Natural killer cell (primary cell): ENCODE data around the gene CFAP52. TPM values are rescaled to one million over a fixed set of nuclear protein-coding genes. Genes with fewer than 3 reads are reported as not detected.

Experiments used
- ATAC-seq, 3 donors: fragments of 150-1000 bp in 2 of 3; fragments of 200-7000 bp in 1 of 3; cut with Tn5 transposase; 1 replicate in 1 of 3; 2 replicates in 2 of 3; pipeline ENCODE4 v1.10.0; 2021; ENCODE audit warnings: mild to moderate bottlenecking in 2 of 3, moderate library complexity in 2 of 3
- DNase-seq, 2 donors: peaks; one replicate each; pipeline versions ENCODE4 v3.0.0 to v3.0.0-alpha.2; 2013 to 2021; ENCODE audit warnings: mixed read lengths in 1 of 2
- H3K27ac ChIP-seq: one replicate; pipeline ENCODE4 v1.5.1; 2013; ENCODE audit warnings: mild to moderate bottlenecking, low read length
- H3K27me3 ChIP-seq: one replicate; pipeline ENCODE4 v1.6.1; 2013; ENCODE audit warnings: low read length; ENCODE audit not compliant: control insufficient read depth, insufficient read depth
- H3K36me3 ChIP-seq: one replicate; pipeline ENCODE4 v1.6.1; 2013; ENCODE audit warnings: low read length; ENCODE audit not compliant: control insufficient read depth, insufficient read depth
- H3K4me1 ChIP-seq: one replicate; pipeline ENCODE4 v1.6.1; 2013; ENCODE audit warnings: low read length; ENCODE audit not compliant: control insufficient read depth, insufficient read depth
- H3K4me3 ChIP-seq: one replicate; pipeline ENCODE4 v1.5.1; 2013; ENCODE audit warnings: low read length
- H3K9me3 ChIP-seq: one replicate; pipeline ENCODE4 v1.6.1; 2013; ENCODE audit warnings: low read length; ENCODE audit not compliant: control insufficient read depth, insufficient read depth
- H3K27ac Mint-ChIP-seq, 2 donors: one replicate each; pipeline ENCODE4 v1.8.0; 2022; ENCODE audit warnings: mild to moderate bottlenecking in 2 of 2, mixed read lengths in 2 of 2, moderate library complexity in 1 of 2
- H3K27me3 Mint-ChIP-seq, 2 donors: one replicate each; pipeline ENCODE4 v1.8.0; 2022; ENCODE audit warnings: low read depth in 2 of 2, mixed read lengths in 2 of 2
- H3K36me3 Mint-ChIP-seq: one replicate; pipeline ENCODE4 v1.8.0; 2022; ENCODE audit warnings: mixed read lengths
- H3K4me1 Mint-ChIP-seq, 2 donors: one replicate each; pipeline ENCODE4 v1.8.0; 2022; ENCODE audit warnings: mixed read lengths in 2 of 2
- H3K4me3 Mint-ChIP-seq: one replicate; pipeline ENCODE4 v1.8.0; 2022; ENCODE audit warnings: mild to moderate bottlenecking, moderate library complexity, mixed read lengths
- H3K9me3 Mint-ChIP-seq, 2 donors: one replicate each; pipeline ENCODE4 v1.8.0; 2022; ENCODE audit warnings: mixed read lengths in 2 of 2
- WGBS: methylation state at CpG from one replicate; pipeline ENCODE4 v1.1.7; 2013; ENCODE audit warnings: missing lambda C conversion rate; ENCODE audit not compliant: insufficient coverage; 5-methylcytosine and 5-hydroxymethylcytosine counted together
- intact Hi-C: fragments of 100-400 bp; cut with micrococcal nuclease; formaldehyde crosslinking; loops from one replicate; pipeline ENCODE4 v1.14.2; 2022
- total RNA-seq, 4 donors: library from RNA; stranded (reverse); fragments of 120-200 nt in 1 of 4; gene quantifications; one replicate each; pipeline versions ENCODE4 v1.2.3 to v1.2.4, GENCODE V29; 2013 to 2022
- TF ChIP-seq, protein P1 (sequence below): fragments of 200-600 bp; IDR thresholded peaks from one replicate; pipeline ENCODE4 v1.8.0; 2022; ENCODE audit warnings: antibody characterized with exemption

Gene CFAP52
- total RNA-seq, 3 donors from 2014 or later (not counting 1 experiment from before 2014, with no cell fraction given), result not detected

GRCh38 chr17:9671559-9671958 lies 95.1 kb downstream of the CFAP52 start:
- H3K4me3 ChIP-seq, result no peak overlapping the region
- H3K36me3 Mint-ChIP-seq, result no peaks in the 10 kb centered on the region
- intact Hi-C loops, result no loop called here
- peaks cover 19% of the 10 kb centered on the region for H3K4me1 ChIP-seq
- DNase-seq (no peak), ATAC-seq (no peak)
- H3K9me3 ChIP-seq, result no peaks in the 10 kb centered on the region
- H3K4me1 Mint-ChIP-seq, result peaks cover 18 to 19% of the 10 kb centered on the region in 2 donors
- H3K27me3 ChIP-seq, result no peaks in the 10 kb centered on the region
- no peak overlapping the region for H3K27ac ChIP-seq
- TF ChIP-seq, protein P1, sequence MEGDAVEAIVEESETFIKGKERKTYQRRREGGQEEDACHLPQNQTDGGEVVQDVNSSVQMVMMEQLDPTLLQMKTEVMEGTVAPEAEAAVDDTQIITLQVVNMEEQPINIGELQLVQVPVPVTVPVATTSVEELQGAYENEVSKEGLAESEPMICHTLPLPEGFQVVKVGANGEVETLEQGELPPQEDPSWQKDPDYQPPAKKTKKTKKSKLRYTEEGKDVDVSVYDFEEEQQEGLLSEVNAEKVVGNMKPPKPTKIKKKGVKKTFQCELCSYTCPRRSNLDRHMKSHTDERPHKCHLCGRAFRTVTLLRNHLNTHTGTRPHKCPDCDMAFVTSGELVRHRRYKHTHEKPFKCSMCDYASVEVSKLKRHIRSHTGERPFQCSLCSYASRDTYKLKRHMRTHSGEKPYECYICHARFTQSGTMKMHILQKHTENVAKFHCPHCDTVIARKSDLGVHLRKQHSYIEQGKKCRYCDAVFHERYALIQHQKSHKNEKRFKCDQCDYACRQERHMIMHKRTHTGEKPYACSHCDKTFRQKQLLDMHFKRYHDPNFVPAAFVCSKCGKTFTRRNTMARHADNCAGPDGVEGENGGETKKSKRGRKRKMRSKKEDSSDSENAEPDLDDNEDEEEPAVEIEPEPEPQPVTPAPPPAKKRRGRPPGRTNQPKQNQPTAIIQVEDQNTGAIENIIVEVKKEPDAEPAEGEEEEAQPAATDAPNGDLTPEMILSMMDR, result no peak
- H3K4me3 Mint-ChIP-seq, result no peak overlapping the region
- WGBS, result 86% methylated on average over 3 of the region's 4 CpGs
- no peak overlapping the region for H3K27ac Mint-ChIP-seq
- no peaks in the 10 kb centered on the region for H3K9me3 Mint-ChIP-seq
- H3K36me3 ChIP-seq, result no peaks in the 10 kb centered on the region
- peaks cover 0 to 5% of the 10 kb centered on the region in 2 donors for H3K27me3 Mint-ChIP-seq

- WGBS, result 90% methylated on average over 8 of the region's 8 CpGs
- no peaks in the 10 kb centered on the region for H3K27me3 ChIP-seq
- H3K27ac ChIP-seq, result no peak overlapping the region
- Mint-ChIP-seq H3K36me3 (no peaks in the 10 kb centered on the region), H3K4me3 (no peak overlapping the region), H3K27ac (no peak overlapping the region), H3K27me3 (peaks cover 0 to 5% of the 10 kb centered on the region in 2 donors), H3K4me1 (peaks cover 12% of the 10 kb centered on the region in 2 donors), H3K9me3 (no peaks in the 10 kb centered on the region)
- no peak for DNase-seq
- TF ChIP-seq, protein P1, result no peak
- no peaks in the 10 kb centered on the region for H3K9me3 ChIP-seq
- no peak overlapping the region for H3K4me3 ChIP-seq
- H3K36me3 ChIP-seq, result no peaks in the 10 kb centered on the region
- ATAC-seq, result no peak
- intact Hi-C loops, result no loop called here
- H3K4me1 ChIP-seq, result peaks cover 13% of the 10 kb centered on the region
These were observed 95.8 kb downstream of the CFAP52 start for GRCh38 chr17:9672266-9672665.

GRCh38 chr17:9672691-9673090 lies 96.2 kb downstream of the CFAP52 start:
- Histone ChIP-seq H3K27ac (no peak overlapping the region), H3K36me3 (no peaks in the 10 kb centered on the region), H3K4me1 (peaks cover 9% of the 10 kb centered on the region), H3K27me3 (no peaks in the 10 kb centered on the region), H3K9me3 (no peaks in the 10 kb centered on the region), H3K4me3 (no peak overlapping the region)
- 94% methylated on average over 6 of the region's 6 CpGs for WGBS
- Mint-ChIP-seq H3K9me3 (no peaks in the 10 kb centered on the region), H3K4me3 (no peak overlapping the region), H3K27me3 (peaks cover 0 to 5% of the 10 kb centered on the region in 2 donors), H3K36me3 (no peaks in the 10 kb centered on the region), H3K27ac (no peak overlapping the region), H3K4me1 (peaks cover 8% of the 10 kb centered on the region in 2 donors)
- no peak for ATAC-seq
- intact Hi-C loops, result no loop called here
- DNase-seq, result no peak
- TF ChIP-seq, protein P1, result no peak

DNA sequence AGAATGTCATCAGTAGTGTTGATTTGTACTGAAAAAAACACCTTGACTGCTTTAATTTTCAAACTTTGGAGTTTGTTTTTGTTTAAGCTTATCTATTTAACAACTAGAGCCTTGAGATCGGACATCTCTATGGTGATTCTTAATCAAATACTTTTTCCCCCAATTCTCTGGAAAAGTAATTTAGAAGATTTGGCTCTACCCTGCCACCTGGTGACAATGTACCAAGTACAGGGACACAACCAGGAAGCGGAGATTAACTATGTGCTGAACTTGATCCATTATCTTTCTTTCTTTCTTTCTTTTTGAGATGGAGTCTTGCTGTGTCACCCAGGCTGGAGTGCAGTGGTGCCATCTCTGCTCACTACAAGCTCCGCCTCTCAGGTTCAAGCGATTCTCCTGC lies 99.6 kb downstream of the CFAP52 start:
- H3K27ac ChIP-seq, result no peak overlapping the region
- H3K36me3 ChIP-seq, result no peaks in the 10 kb centered on the region
- TF ChIP-seq, protein P1, result no peak
- Mint-ChIP-seq H3K9me3 (no peaks in the 10 kb centered on the region), H3K4me3 (no peak overlapping the region), H3K36me3 (peaks cover 9% of the 10 kb centered on the region), H3K4me1 (no peaks in the 10 kb centered on the region), H3K27me3 (no peaks in the 10 kb centered on the region), H3K27ac (no peak overlapping the region)
- no peaks in the 10 kb centered on the region for H3K27me3 ChIP-seq
- no peak overlapping the region for H3K4me3 ChIP-seq
- 83% methylated on average over 4 of the region's 4 CpGs for WGBS
- ATAC-seq, result no peak
- intact Hi-C loops, result no loop called here
- no peak for DNase-seq
- peaks cover 3% of the 10 kb centered on the region for H3K9me3 ChIP-seq
- H3K4me1 ChIP-seq, result no peaks in the 10 kb centered on the region
